ENCODE results near the gene CCL4L2.
"Not testable (repeated sequence)": the region's sequence is repeated elsewhere in the genome, so short reads cannot be mapped to it uniquely, and the experiment has no call there.

The CCL4L2 gene

GRCh38 chr17:36210439-36211211 lies at the start of gene CCL4L2:
Gene CCL4L2 (plus strand): TSS chr17:36211063.
- not testable (repeated sequence) for DNase-seq (ENCODE audit: low spot score)

- DNase-seq (ENCODE audit: low spot score), result not testable (repeated sequence)
Measured at GRCh38 chr17:36168836-36169235, 42.0 kb upstream of the CCL4L2 start.

- DNase-seq (ENCODE audit: low spot score), result not testable (repeated sequence)
Measured at GRCh38 chr17:36176536-36176935, 34.3 kb upstream of the CCL4L2 start, which contains the start of gene TBC1D3B. Gene TBC1D3B (minus strand): TSS chr17:36176636. CDS start chr17:36175050, 1,586 bp downstream.

- DNase-seq (ENCODE audit: low spot score), result not testable (repeated sequence)
Measured at GRCh38 chr17:36181446-36182175, 29.3 kb upstream of the CCL4L2 start.

GRCh38 chr17:36182176-36183000 lies 28.5 kb upstream of the CCL4L2 start:
- DNase-seq (ENCODE audit: low spot score), result no peak

- DNase-seq (ENCODE audit: low spot score), result peak; percentile 95
Measured at GRCh38 chr17:36183001-36183971, 27.6 kb upstream of the CCL4L2 start.

- no peak for DNase-seq (ENCODE audit: low spot score)
Measured at GRCh38 chr17:36184023-36184765, 26.7 kb upstream of the CCL4L2 start.

- no peak for DNase-seq (ENCODE audit: low spot score)
Measured at GRCh38 chr17:36185416-36185815, 25.4 kb upstream of the CCL4L2 start.

GRCh38 chr17:36186810-36187763 lies 23.8 kb upstream of the CCL4L2 start:
- not testable (repeated sequence) for DNase-seq (ENCODE audit: low spot score)

- DNase-seq (ENCODE audit: low spot score), result not testable (repeated sequence)
Measured at GRCh38 chr17:36187943-36188665, 22.8 kb upstream of the CCL4L2 start.

- DNase-seq (ENCODE audit: low spot score), result no peak
Measured at GRCh38 chr17:36188891-36189306, 22.0 kb upstream of the CCL4L2 start.

- not testable (repeated sequence) for DNase-seq (ENCODE audit: low spot score)
Measured at GRCh38 chr17:36189993-36190392, 20.9 kb upstream of the CCL4L2 start.

- not testable (repeated sequence) for DNase-seq (ENCODE audit: low spot score)
Measured at GRCh38 chr17:36190549-36191330, 20.1 kb upstream of the CCL4L2 start.

GRCh38 chr17:36193216-36193775 lies 17.6 kb upstream of the CCL4L2 start:
- no peak for DNase-seq (ENCODE audit: low spot score)

GRCh38 chr17:36194147-36194831 lies 16.6 kb upstream of the CCL4L2 start:
- DNase-seq (ENCODE audit: low spot score), result not testable (repeated sequence)

GRCh38 chr17:36194832-36195433 lies 15.9 kb upstream of the CCL4L2 start:
- not testable (repeated sequence) for DNase-seq (ENCODE audit: low spot score)

Data from HuH-7 (cell line).